CD4-positive, alpha-beta T cell (primary cell): ENCODE results near the gene DENND1A. TPM values are rescaled to one million over a fixed set of nuclear protein-coding genes. Genes with fewer than 3 reads are reported as not detected.

Source experiments
- ATAC-seq: fragments of 200-7000 bp; cut with Tn5 transposase; one replicate; pipeline ENCODE4 v1.10.0; 2022; ENCODE audit warnings: mild to moderate bottlenecking; ENCODE audit not compliant: poor library complexity
- CTCF ChIA-PET: fragments of 350-600 bp; sonication (Branson Sonifier 250); formaldehyde crosslinking; loops from one replicate; lab custom pipeline; 2021; ENCODE audit warnings: antibody characterized with exemption, inconsistent platforms; lab: Charles Lee
- POLR2A ChIA-PET: fragments of 350-600 bp; sonication (Branson Sonifier 250); formaldehyde crosslinking; loops from one replicate; lab custom pipeline; 2021; ENCODE audit warnings: antibody characterized with exemption, inconsistent platforms; lab: Charles Lee
- DNase-seq, 14 experiments: peaks; one replicate each; pipeline ENCODE4 v3.0.0-alpha.2; 2013 to 2020; ENCODE audit warnings: mixed read lengths in 2 of 14
- H3K27ac ChIP-seq, 2 donors: one replicate each; pipeline versions ENCODE4 v1.5.1 to v1.7.0; 2013; ENCODE audit warnings: low read length in 2 of 2, low read depth in 1 of 2, mild to moderate bottlenecking in 1 of 2
- H3K27me3 ChIP-seq, 2 experiments: 1 replicate in 1 of 2; 2 replicates in 1 of 2; pipeline versions ENCODE4 v1.6.1 to v1.7.0; 2013; ENCODE audit warnings: low read length in 2 of 2, control low read depth in 1 of 2, mild to moderate bottlenecking in 1 of 2, moderate library complexity in 1 of 2; ENCODE audit not compliant: insufficient read depth in 2 of 2, control insufficient read depth in 1 of 2
- H3K36me3 ChIP-seq: one replicate; pipeline ENCODE4 v1.6.1; 2013; ENCODE audit warnings: low read length, control low read depth; ENCODE audit not compliant: insufficient read depth
- H3K4me1 ChIP-seq: one replicate; pipeline ENCODE4 v1.6.1; 2013; ENCODE audit warnings: low read length, control low read depth; ENCODE audit not compliant: insufficient read depth
- H3K4me3 ChIP-seq: one replicate; pipeline ENCODE4 v1.5.1; 2013; ENCODE audit warnings: mild to moderate bottlenecking, low read length, moderate library complexity
- H3K9me3 ChIP-seq, 2 experiments: 1 replicate in 1 of 2; 2 replicates in 1 of 2; pipeline versions ENCODE4 v1.6.1 to v1.7.0; 2013; ENCODE audit warnings: low read length in 2 of 2, mild to moderate bottlenecking in 2 of 2, control low read depth in 1 of 2, moderate library complexity in 1 of 2; ENCODE audit not compliant: control insufficient read depth in 1 of 2, insufficient read depth in 1 of 2
- H3K27ac Mint-ChIP-seq: one replicate; pipeline ENCODE4 v1.8.0; 2020; ENCODE audit warnings: mixed read lengths
- H3K27me3 Mint-ChIP-seq: one replicate; pipeline ENCODE4 v1.8.0; 2021; ENCODE audit warnings: mixed read lengths
- H3K36me3 Mint-ChIP-seq: one replicate; pipeline ENCODE4 v1.8.0; 2021; ENCODE audit warnings: low read depth, mixed read lengths
- H3K4me1 Mint-ChIP-seq: one replicate; pipeline ENCODE4 v1.8.0; 2021; ENCODE audit warnings: low read depth, mixed read lengths
- H3K4me3 Mint-ChIP-seq: one replicate; pipeline ENCODE4 v1.8.0; 2020; ENCODE audit warnings: mild to moderate bottlenecking, mixed read lengths
- H3K9me3 Mint-ChIP-seq: one replicate; pipeline ENCODE4 v1.8.0; 2020; ENCODE audit warnings: mixed read lengths
- intact Hi-C, 2 experiments: fragments of 100-400 bp; cut with DNase I in 1 of 2; cut with micrococcal nuclease in 1 of 2; formaldehyde crosslinking; loops; one replicate each; pipeline versions ENCODE4 v1.15.1 to v1.9.0; 2023 to 2025; cut with DNase I, micrococcal nuclease
- total RNA-seq, 174 experiments: library from RNA in 2 of 174; stranded (reverse) in 2 of 174; gene quantifications; one replicate each; pipeline ENCODE4 v1.2.3 and lab custom pipeline; 2021 to 2026
- TF ChIP-seq, protein P1 (sequence below): fragments of 200-600 bp; IDR thresholded peaks from one replicate; pipeline ENCODE4 v1.8.0; 2022; ENCODE audit warnings: antibody characterized with exemption, mild to moderate bottlenecking

Gene DENND1A
- total RNA-seq, 2 experiments from 2014 or later = 20.0 to 20.6 TPM

DNA sequence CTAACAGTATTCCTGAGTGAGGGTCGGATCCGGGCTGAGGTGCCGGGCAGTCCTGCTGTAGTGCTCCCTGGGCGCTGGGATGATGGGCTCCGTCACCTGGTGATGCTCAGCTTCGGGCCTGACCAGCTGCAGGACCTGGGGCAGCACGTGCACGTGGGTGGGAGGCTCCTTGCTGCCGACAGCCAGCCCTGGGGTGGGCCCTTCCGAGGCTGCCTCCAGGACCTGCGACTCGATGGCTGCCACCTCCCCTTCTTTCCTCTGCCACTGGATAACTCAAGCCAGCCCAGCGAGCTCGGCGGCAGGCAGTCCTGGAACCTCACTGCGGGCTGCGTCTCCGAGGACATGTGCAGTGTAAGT lies 558.7 kb downstream of the DENND1A start:
- Histone ChIP-seq H3K27ac (no peak overlapping the region), H3K27me3 (peaks cover 30 to 35% of the 10 kb centered on the region in 2 experiments)
- CTCF ChIA-PET = no interaction called here

DNA sequence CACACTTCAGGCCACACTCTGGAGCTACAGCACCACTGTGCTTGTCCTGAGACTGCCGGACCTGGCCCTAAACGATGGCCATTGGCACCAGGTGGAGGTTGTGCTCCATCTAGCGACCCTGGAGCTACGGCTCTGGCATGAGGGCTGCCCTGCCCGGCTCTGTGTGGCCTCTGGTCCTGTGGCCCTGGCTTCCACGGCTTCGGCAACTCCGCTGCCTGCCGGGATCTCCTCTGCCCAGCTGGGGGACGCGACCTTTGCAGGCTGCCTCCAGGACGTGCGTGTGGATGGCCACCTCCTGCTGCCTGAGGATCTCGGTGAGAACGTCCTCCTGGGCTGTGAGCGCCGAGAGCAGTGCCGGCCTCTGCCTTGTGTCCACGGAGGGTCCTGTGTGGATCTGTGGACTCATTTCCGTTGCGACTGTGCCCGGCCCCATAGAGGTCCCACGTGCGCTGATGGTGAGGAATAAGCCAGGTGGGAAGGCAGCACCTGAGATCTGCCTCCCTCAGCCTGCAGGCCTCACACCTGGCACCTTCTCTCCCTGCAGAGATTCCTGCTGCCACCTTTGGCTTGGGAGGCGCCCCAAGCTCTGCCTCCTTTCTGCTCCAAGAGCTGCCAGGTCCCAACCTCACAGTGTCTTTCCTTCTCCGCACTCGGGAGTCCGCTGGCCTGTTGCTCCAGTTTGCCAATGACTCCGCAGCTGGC lies 559.2 kb downstream of the DENND1A start:
- Histone ChIP-seq H3K36me3 (no peaks in the 10 kb centered on the region), H3K9me3 (no peaks in the 10 kb centered on the region), H3K27ac (no peak overlapping the region), H3K4me1 (peaks cover 3% of the 10 kb centered on the region), H3K4me3 (no peak overlapping the region), H3K27me3 (peaks cover 27 to 35% of the 10 kb centered on the region in 2 experiments)
- TF ChIP-seq, protein P1, sequence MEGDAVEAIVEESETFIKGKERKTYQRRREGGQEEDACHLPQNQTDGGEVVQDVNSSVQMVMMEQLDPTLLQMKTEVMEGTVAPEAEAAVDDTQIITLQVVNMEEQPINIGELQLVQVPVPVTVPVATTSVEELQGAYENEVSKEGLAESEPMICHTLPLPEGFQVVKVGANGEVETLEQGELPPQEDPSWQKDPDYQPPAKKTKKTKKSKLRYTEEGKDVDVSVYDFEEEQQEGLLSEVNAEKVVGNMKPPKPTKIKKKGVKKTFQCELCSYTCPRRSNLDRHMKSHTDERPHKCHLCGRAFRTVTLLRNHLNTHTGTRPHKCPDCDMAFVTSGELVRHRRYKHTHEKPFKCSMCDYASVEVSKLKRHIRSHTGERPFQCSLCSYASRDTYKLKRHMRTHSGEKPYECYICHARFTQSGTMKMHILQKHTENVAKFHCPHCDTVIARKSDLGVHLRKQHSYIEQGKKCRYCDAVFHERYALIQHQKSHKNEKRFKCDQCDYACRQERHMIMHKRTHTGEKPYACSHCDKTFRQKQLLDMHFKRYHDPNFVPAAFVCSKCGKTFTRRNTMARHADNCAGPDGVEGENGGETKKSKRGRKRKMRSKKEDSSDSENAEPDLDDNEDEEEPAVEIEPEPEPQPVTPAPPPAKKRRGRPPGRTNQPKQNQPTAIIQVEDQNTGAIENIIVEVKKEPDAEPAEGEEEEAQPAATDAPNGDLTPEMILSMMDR = no peak
- intact Hi-C loops = no loop called here
- Mint-ChIP-seq H3K9me3 (no peaks in the 10 kb centered on the region), H3K4me1 (no peaks in the 10 kb centered on the region), H3K36me3 (no peaks in the 10 kb centered on the region), H3K27me3 (peaks cover 46% of the 10 kb centered on the region), H3K27ac (no peak overlapping the region), H3K4me3 (no peak overlapping the region)
- ATAC-seq (no peak), DNase-seq (no peak)
- POLR2A ChIA-PET = no interaction called here
- CTCF ChIA-PET = no interaction called here

More for the DNA sequence above, 558.7 kb downstream of the DENND1A start:
- ATAC-seq (no peak), DNase-seq (no peak)
- TF ChIP-seq, protein P1 = no peak
- H3K9me3 Mint-ChIP-seq = no peaks in the 10 kb centered on the region
- no peaks in the 10 kb centered on the region for H3K4me1 Mint-ChIP-seq
- H3K4me3 Mint-ChIP-seq = no peak overlapping the region
- no peaks in the 10 kb centered on the region for H3K36me3 Mint-ChIP-seq
- peaks cover 46% of the 10 kb centered on the region for H3K27me3 Mint-ChIP-seq
- no peak overlapping the region for H3K27ac Mint-ChIP-seq
- peaks cover 9% of the 10 kb centered on the region for H3K4me1 ChIP-seq
- intact Hi-C loops = no loop called here
- no peaks in the 10 kb centered on the region for H3K9me3 ChIP-seq
- POLR2A ChIA-PET = no interaction called here
- no peaks in the 10 kb centered on the region for H3K36me3 ChIP-seq
- H3K4me3 ChIP-seq = no peak overlapping the region

DNA sequence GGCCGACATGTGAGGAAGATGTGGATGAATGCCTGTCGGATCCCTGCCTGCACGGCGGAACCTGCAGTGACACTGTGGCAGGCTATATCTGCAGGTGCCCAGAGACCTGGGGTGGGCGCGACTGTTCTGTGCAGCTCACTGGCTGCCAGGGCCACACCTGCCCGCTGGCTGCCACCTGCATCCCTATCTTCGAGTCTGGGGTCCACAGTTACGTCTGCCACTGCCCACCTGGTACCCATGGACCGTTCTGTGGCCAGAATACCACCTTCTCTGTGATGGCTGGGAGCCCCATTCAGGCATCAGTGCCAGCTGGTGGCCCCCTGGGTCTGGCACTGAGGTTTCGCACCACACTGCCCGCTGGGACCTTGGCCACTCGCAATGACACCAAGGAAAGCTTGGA lies 559.8 kb downstream of the DENND1A start:
- Mint-ChIP-seq H3K27me3 (peaks cover 48% of the 10 kb centered on the region), H3K4me1 (no peaks in the 10 kb centered on the region), H3K27ac (no peak overlapping the region), H3K9me3 (no peaks in the 10 kb centered on the region), H3K36me3 (no peaks in the 10 kb centered on the region), H3K4me3 (no peak overlapping the region)
- ChIA-PET POLR2A (no interaction called here), CTCF (no interaction called here)
- H3K9me3 ChIP-seq = no peaks in the 10 kb centered on the region
- no peak for ATAC-seq
- intact Hi-C loops = no loop called here
- no peaks in the 10 kb centered on the region for H3K4me1 ChIP-seq
- H3K27me3 ChIP-seq = peaks cover 25 to 35% of the 10 kb centered on the region in 2 experiments
- no peak overlapping the region for H3K27ac ChIP-seq
- DNase-seq = no peak
- no peak overlapping the region for H3K4me3 ChIP-seq
- TF ChIP-seq, protein P1 = no peak
- no peaks in the 10 kb centered on the region for H3K36me3 ChIP-seq
